ENCODE measurements around the gene CBS.
"Not testable (repeated sequence)": the region's sequence is repeated elsewhere in the genome, so short reads cannot be mapped to it uniquely, and the experiment has no call there.

The CBS gene

DNA sequence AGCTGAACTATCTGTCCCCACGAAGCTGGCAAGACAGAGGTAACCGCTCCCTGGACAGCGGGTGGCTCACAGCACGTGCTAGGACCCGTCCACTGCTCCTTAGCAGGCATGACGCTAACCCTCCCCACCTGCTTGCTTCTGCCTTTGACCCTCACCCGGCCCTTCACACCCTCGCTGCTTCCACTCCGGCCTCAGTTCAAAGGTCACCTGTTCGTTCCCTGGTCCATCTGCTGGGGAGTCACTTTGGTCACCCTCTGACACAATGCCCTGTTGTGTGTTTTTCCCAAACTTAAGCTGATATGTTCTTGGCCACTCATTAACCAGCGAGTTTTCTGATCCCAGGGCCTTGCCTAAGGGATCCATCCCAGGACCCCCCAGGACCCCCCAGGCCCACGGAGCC, 7.6 kb downstream of the CBS start:
- not testable (repeated sequence) for DNase-seq (ENCODE audit: low read depth in 2 of 2)

GRCh38 chr21:43066690-43067089, 8.9 kb downstream of the CBS start:
- not testable (repeated sequence) for DNase-seq (ENCODE audit: low read depth in 2 of 2)

GRCh38 chr21:43065991-43066390, 9.6 kb downstream of the CBS start:
- not testable (repeated sequence) for DNase-seq (ENCODE audit: low read depth in 2 of 2)

DNA sequence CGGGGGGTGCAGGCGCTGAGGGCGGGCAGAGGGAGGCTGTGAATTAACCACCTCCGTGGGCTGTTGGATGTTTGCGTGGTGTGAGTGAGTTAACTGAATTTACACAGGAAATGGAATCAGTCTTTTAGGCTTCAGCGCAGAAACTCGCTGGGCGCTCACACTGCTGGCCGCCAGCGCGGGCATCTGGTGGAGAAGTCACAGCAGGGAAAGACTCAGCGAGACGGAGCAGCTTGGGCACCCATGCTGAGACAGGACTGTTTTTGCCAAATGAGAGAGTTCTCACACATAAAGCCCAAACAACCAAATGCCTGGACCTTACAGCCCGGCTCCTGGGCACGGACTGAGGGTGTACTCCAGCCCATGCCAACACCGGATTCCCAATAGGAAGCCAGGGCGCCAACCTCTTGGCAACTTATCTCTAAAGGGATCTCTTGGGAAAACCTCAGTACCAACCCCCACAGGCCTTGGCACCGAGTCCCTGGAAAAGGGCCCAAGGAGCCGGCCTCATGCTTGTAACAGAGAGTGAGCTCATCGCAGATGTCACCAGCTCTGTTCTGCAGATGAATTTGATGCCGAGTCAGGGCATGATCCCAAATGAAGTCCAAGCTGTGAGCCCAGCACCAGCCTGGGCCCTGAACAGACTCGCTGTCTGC, 11.2 kb downstream of the CBS start:
- DNase-seq (ENCODE audit: low read depth in 2 of 2) = not testable (repeated sequence)

- DNase-seq (ENCODE audit: low read depth in 2 of 2) = not testable (repeated sequence)
These were observed 12.5 kb downstream of the CBS start for GRCh38 chr21:43062955-43063664.

GRCh38 chr21:43053112-43053511, 22.5 kb downstream of the CBS start:
- not testable (repeated sequence) for DNase-seq (ENCODE audit: low read depth in 2 of 2)

DNA sequence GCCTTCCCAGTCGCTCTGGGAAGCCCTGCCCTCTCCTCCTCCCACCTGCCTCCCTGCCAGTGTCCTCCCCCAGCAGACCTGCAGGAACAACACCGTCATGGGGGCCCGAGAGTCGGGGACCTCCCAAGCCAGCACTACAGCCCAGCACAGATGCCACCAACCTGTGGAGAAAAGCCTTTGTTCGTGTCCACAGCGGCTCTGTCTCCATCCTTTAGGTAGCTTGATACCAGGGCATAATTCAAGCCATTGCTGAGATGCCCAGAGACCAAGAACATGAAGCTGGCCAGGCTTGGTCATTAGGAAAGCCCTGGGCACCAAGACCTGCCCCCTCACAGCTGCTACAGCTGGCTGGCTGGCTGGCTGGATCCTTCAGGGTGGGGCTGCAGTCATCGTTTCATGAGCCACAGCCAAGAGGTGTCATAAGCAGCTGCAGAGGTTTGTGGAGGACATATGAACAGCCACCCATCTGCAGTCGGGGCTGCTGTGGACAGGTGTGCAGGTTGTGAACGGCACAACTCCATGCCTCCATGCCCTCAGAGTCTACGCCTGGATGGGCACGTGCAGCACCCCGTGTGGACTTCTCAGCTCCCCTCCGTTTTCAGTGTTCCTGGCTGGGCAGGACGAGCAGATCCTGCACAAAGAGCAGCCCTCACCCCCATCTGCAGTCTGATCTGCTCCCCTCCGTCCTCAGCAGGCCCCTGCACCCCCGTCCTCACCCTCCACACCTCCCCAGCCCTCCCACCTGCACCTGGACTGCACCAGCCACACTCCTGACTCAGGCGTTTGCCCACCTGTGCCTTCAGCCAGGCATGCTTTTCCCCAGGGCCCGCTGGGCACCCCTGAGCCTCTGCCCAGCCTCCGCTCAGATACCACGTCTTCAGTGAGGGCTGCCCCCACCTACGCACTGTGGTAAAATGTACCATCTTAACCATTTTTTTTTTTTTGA, 29.5 kb downstream of the CBS start:
- not testable (repeated sequence) for DNase-seq (ENCODE audit: low read depth in 2 of 2)

DNA sequence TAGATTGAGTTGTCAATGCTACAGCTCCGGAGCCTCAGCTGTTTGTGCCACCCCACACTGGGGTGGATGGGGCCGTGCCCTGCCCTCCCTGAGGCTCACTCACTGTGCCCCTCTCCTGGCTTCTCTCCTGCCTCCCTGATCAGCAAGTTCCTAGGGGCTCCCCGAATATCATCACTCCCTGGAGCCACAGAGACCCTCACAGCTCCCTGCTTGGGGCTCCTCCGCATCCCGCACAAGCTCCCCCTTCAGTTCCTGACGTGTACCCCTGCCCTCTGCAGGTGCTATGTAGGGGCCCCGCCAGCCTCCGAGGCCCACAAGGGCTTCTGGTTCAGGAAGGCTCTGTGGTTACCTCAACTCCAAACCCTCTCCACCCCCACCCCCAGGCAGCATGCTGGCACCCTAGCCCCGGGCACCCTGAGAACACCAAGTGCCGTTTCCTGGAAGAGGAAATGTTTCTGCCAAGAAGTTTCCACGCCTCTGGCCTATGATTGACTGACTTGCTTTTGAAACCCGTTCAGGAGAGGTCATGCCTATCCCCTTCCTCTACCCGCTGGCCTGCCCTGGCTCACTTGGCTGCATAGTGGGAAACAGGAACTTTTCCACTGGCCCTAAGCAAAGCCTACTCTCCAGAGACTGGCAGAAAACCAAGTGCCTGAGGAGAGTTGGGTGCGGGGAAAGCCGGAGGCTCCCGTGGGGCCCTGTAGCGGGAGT, 30.3 kb downstream of the CBS start:
- DNase-seq (ENCODE audit: low read depth in 2 of 2) = not testable (repeated sequence)

GRCh38 chr21:43044547-43044946, 31.1 kb downstream of the CBS start:
- not testable (repeated sequence) for DNase-seq (ENCODE audit: low read depth in 2 of 2)

DNA sequence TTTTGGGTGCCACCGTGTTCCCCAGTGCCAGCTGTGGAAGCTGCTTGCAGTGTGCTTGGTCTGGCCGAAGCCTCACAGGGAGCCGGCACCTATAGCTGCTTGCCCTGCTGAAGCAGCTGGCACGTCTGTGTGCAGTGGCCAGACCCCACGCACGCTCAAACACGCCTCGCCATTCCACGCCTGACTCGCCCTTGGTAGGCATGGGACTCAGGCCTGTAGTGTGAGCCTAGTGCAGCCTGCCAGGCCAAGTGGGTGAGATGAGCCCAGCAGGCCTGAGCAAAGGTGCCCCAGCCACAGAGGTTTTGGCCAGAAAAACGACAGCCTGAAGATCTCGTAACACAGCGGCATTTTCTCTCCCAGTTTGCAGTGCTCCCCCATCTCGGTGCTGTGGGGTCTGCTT, 32.3 kb downstream of the CBS start:
- not testable (repeated sequence) for DNase-seq (ENCODE audit: low read depth in 2 of 2)

- not testable (repeated sequence) for DNase-seq (ENCODE audit: low read depth in 2 of 2)
These were observed 33.5 kb downstream of the CBS start for GRCh38 chr21:43042169-43042568.

- DNase-seq (ENCODE audit: low read depth in 2 of 2) = not testable (repeated sequence)
These were observed 37.0 kb downstream of the CBS start for GRCh38 chr21:43038659-43039044.

DNA sequence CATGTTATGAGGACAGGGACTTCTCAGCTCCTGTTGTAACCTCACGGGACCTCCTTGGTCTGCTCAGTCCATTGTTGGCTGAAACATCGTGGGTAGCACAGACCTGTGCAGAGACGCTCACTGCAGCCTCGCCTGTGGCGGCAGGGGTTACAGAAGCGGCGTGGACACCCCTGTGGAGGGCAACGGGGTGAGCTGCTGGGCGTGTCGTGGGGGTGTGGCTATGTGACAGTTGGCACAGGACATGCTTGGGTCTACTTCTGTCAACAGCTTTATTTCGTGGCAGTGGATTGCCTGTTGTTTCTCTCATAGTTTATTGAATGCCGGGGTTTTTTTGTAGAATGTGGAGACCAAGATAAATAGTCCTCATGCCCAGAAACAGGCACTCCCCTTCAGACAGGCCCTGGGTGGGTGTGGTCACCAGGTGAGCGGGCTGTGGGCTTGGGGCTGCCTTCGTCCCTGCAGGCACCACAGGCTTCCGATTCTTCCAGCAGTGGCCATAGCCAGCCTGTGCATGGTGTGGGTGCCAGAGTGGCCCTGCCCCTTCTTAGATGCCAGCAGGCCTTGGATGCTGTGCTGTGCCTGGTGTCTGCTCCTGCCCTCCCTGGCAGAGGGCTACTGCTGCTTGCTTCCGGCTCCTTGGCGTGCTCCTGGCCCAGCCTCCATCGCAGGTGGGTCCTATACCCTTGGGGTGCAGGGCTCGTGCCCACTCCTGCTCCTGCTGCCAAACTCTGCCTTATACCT, 37.5 kb downstream of the CBS start:
- not testable (repeated sequence) for DNase-seq (ENCODE audit: low read depth in 2 of 2)

DNA sequence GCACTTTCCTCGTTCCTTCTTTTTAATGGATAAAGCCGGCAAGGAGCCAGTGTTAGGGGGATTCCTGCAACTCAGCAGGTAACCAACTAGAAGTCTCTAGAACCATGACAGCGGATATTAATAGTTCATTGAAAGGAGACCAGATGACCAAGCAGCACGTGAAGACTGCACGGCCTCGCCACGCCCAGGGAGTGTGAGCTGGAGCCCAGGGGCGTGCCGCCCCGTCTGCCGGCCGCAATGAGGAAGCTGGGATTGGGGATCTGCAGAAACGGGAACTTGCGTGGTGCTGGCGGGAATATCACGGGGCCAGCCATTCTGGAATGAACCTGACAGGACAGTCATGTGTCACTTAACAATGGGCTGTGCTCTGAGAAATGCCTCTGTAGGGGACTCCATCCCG, 38.7 kb downstream of the CBS start:
- not testable (repeated sequence) for DNase-seq (ENCODE audit: low read depth in 2 of 2)

DNA sequence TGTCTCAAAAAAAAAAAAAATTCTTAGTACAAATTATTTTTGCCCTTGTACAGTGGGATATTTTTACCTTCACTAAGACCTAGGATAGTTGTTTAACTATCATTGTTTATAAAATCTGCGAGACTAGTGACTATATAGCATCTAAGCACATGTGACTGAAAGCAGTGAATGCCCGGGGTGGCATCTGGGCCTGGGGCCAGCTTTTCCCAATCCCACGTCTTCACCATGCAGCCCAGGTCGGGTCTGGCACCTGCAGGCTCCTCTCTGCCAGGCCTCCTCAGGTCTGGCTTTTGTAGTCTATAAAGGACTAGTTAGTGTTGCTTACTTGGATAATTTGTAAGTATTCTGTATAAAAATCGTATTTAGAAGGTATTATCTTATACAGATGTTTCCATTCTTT, 40.8 kb downstream of the CBS start:
- DNase-seq (ENCODE audit: low read depth in 2 of 2) = no peak

- no peak for DNase-seq (ENCODE audit: low read depth in 2 of 2)
These were observed 41.5 kb downstream of the CBS start for GRCh38 chr21:43034101-43034500.

GRCh38 chr21:43031121-43031619, 44.5 kb downstream of the CBS start:
- DNase-seq (ENCODE audit: low read depth in 2 of 2) = no peak

GRCh38 chr21:43029785-43030184, 45.9 kb downstream of the CBS start:
- DNase-seq (ENCODE audit: low read depth in 2 of 2) = no peak

DNA sequence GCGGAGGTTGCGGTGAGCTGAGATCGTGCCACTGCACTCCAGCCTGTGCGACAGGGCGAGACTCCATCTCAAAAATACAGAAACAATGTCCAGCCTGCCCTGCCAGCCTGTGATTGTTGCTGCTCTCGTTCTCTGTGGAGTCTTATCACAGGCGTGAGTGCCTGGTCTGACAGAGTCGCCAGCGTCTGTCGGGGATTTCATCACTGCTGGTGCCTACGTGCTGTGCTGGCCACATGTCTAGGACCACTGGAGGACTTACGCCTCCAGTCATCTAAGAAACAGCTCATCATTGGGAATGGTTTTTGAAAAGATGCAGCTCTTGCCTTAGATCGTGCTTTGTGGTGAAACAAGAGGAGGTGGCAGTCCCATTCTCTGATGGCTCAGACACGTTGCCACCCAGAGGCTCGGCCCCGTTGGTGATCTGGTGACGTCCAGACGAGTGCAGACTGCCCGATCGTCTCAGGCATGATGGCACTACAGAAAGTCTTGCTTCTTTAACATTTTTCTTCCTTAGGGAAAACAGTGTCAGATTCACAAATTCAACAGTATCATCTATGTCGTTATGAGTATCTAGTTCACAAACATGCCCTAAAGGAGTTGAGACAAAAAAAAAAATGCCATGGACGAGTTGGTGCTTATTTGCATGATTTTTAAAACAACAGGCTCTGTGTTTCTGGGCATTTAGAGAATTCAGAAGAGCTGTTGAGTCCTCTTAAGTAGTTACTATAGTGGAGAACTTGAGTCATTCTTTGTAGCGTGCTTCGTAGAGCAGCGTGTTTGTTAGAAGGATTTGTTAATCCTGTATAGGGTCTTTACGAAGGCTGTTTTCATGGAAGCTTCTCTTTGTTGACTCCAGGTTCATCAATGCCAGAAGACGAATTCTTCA, 47.5 kb downstream of the CBS start:
- DNase-seq (ENCODE audit: low read depth in 2 of 2) = no peak
